HEK293 (cell line): Measurements from ENCODE around the gene KRTAP5-4.

Source experiments
- CTCF ChIA-PET: fragments of 350-600 bp; formaldehyde crosslinking; extraction: SDS; loops from one replicate; lab custom pipeline; 2021; ENCODE audit warnings: antibody characterized with exemption; lab: Yijun Ruan, JAX
- POLR2A ChIA-PET: fragments of 300-600 bp; formaldehyde crosslinking; extraction: SDS; loops from one replicate; lab custom pipeline; 2020; ENCODE audit warnings: antibody characterized with exemption, inconsistent platforms; lab: Yijun Ruan, JAX
- H3K27ac ChIP-seq: fragments of 200-500 bp; sonication (Bioruptor generic); 2 replicates; pipeline ENCODE4 v1.5.1; 2014; ENCODE audit warnings: low read depth, low read length, control low read depth, inconsistent platforms; ENCODE audit errors: extremely low read depth
- H3K36me3 ChIP-seq, 2 experiments: fragments of 200-500 bp in 1 of 2; sonication (Bioruptor generic) in 1 of 2; 1 replicate in 1 of 2; 2 replicates in 1 of 2; pipeline ENCODE4 v1.5.1; 2014 to 2017; ENCODE audit warnings: inconsistent platforms in 2 of 2, low read length in 2 of 2; ENCODE audit not compliant: control insufficient read depth in 2 of 2, insufficient read depth in 1 of 2
- H3K4me1 ChIP-seq: fragments of 200-500 bp; sonication (Bioruptor generic); 2 replicates; pipeline ENCODE4 v1.5.1; 2014; ENCODE audit warnings: mild to moderate bottlenecking, low read length, inconsistent platforms; ENCODE audit not compliant: control insufficient read depth, insufficient read depth
- H3K4me3 ChIP-seq: 2 replicates; pipeline ENCODE4 v1.5.1; 2011; ENCODE audit warnings: low read depth, mild to moderate bottlenecking, control low read depth, low read length, moderate library complexity
- H3K9me3 ChIP-seq: fragments of 200-500 bp; sonication (Bioruptor generic); 2 replicates; pipeline ENCODE4 v1.5.1; 2014; ENCODE audit warnings: low read depth, low read length, inconsistent platforms; ENCODE audit not compliant: control insufficient read depth, insufficient read depth
- GFI1B ChIP-seq: fragments of 450-650 bp; formaldehyde crosslinking; IDR thresholded peaks from 2 replicates; pipeline ENCODE4 v1.5.1; 2016; ENCODE audit warnings: missing biosample characterization, missing genetic modification characterization
- HOXD13 ChIP-seq: sonication (generic); formaldehyde crosslinking; IDR thresholded peaks from 2 replicates; pipeline ENCODE4 v1.8.0; 2022; ENCODE audit warnings: missing genetic modification reagents, borderline replicate concordance
- KLF9 ChIP-seq: fragments of 450-650 bp; formaldehyde crosslinking; IDR thresholded peaks from 2 replicates; pipeline ENCODE4 v1.5.1; 2016; ENCODE audit warnings: missing biosample characterization, missing genetic modification characterization, low read depth
- OVOL3 ChIP-seq: fragments of 450-650 bp; formaldehyde crosslinking; IDR thresholded peaks from 2 replicates; pipeline ENCODE4 v1.5.1; 2016; ENCODE audit warnings: missing biosample characterization, missing genetic modification characterization
- ZBTB20 ChIP-seq: fragments of 450-650 bp; formaldehyde crosslinking; IDR thresholded peaks from 2 replicates; pipeline ENCODE4 v1.5.1; 2016; ENCODE audit warnings: missing biosample characterization, missing genetic modification characterization
- ZBTB21 ChIP-seq: fragments of 450-650 bp; formaldehyde crosslinking; IDR thresholded peaks from 2 replicates; pipeline ENCODE4 v1.5.1; 2017; ENCODE audit warnings: missing biosample characterization, missing genetic modification characterization
- ZFP41 ChIP-seq: fragments of 450-650 bp; formaldehyde crosslinking; IDR thresholded peaks from 2 replicates; pipeline ENCODE4 v1.5.1; 2016; ENCODE audit warnings: missing biosample characterization, missing genetic modification characterization, borderline replicate concordance
- ZIC2 ChIP-seq: fragments of 450-650 bp; formaldehyde crosslinking; IDR thresholded peaks from 2 replicates; pipeline ENCODE4 v1.5.1; 2016; ENCODE audit warnings: missing biosample characterization, missing genetic modification characterization
- ZNF155 ChIP-seq: fragments of 450-650 bp; formaldehyde crosslinking; IDR thresholded peaks from 2 replicates; pipeline ENCODE4 v1.5.1; 2016; ENCODE audit warnings: missing biosample characterization, missing genetic modification characterization
- ZNF280C ChIP-seq: fragments of 450-650 bp; formaldehyde crosslinking; IDR thresholded peaks from 2 replicates; pipeline ENCODE4 v1.5.1; 2016; ENCODE audit warnings: missing biosample characterization, missing genetic modification characterization
- ZNF335 ChIP-seq: fragments of 450-650 bp; formaldehyde crosslinking; conservative IDR thresholded peaks from 2 replicates; pipeline ENCODE4 v1.5.1; 2016; ENCODE audit warnings: missing biosample characterization, missing genetic modification characterization
- ZNF391 ChIP-seq: fragments of 450-650 bp; formaldehyde crosslinking; IDR thresholded peaks from 2 replicates; pipeline ENCODE4 v1.5.1; 2016; ENCODE audit warnings: low read depth, missing biosample characterization, missing genetic modification characterization, borderline replicate concordance
- ZNF473 ChIP-seq: fragments of 450-650 bp; formaldehyde crosslinking; IDR thresholded peaks from 2 replicates; pipeline ENCODE4 v1.5.1; 2017; ENCODE audit warnings: missing biosample characterization, missing genetic modification characterization
- ZNF654 ChIP-seq: fragments of 450-650 bp; formaldehyde crosslinking; IDR thresholded peaks from 2 replicates; pipeline ENCODE4 v1.5.1; 2016; ENCODE audit warnings: low read depth, missing biosample characterization, missing genetic modification characterization
- ZNF658 ChIP-seq: fragments of 450-650 bp; formaldehyde crosslinking; IDR thresholded peaks from 2 replicates; pipeline ENCODE4; 2016; ENCODE audit warnings: missing biosample characterization, missing genetic modification characterization
- ZNF692 ChIP-seq: fragments of 450-650 bp; formaldehyde crosslinking; IDR thresholded peaks from 2 replicates; pipeline ENCODE4 v1.5.1; 2016; ENCODE audit warnings: missing biosample characterization, missing genetic modification characterization
- TF ChIP-seq, protein P1 (sequence below): fragments of 450-650 bp; formaldehyde crosslinking; IDR thresholded peaks from 2 replicates; pipeline ENCODE4 v1.5.1; 2016; ENCODE audit warnings: missing biosample characterization, missing genetic modification characterization
- TF ChIP-seq, protein P2 (sequence below): fragments of 450-650 bp; formaldehyde crosslinking; IDR thresholded peaks from 2 replicates; pipeline ENCODE4 v1.5.1; 2016; ENCODE audit warnings: missing biosample characterization, missing genetic modification characterization, low read depth

KRTAP5-4 gene

GRCh38 chr11:1592628-1593027, 29.3 kb downstream of the KRTAP5-4 start:
- H3K9me3 ChIP-seq: no peaks in the 10 kb centered on the region
- H3K27ac ChIP-seq: no peak overlapping the region
- no peaks in the 10 kb centered on the region for H3K4me1 ChIP-seq
- TF ChIP-seq ZNF473 (tag by site-specific recombination) (no peak), ZNF654 (tag by site-specific recombination) (no peak), OVOL3 (tag by site-specific recombination) (no peak), ZIC2 (no peak), ZNF658 (no peak), KLF9 (tag by site-specific recombination) (no peak), ZNF280C (tag by site-specific recombination) (no peak), ZNF335 (tag by site-specific recombination) (no peak), ZNF391 (tag by site-specific recombination) (no peak), ZNF155 (no peak), ZBTB20 (tag by site-specific recombination) (no peak), HOXD13 (CRISPR knock-in tag) (no peak), ZBTB21 (tag by site-specific recombination) (no peak)
- TF ChIP-seq, protein P1, sequence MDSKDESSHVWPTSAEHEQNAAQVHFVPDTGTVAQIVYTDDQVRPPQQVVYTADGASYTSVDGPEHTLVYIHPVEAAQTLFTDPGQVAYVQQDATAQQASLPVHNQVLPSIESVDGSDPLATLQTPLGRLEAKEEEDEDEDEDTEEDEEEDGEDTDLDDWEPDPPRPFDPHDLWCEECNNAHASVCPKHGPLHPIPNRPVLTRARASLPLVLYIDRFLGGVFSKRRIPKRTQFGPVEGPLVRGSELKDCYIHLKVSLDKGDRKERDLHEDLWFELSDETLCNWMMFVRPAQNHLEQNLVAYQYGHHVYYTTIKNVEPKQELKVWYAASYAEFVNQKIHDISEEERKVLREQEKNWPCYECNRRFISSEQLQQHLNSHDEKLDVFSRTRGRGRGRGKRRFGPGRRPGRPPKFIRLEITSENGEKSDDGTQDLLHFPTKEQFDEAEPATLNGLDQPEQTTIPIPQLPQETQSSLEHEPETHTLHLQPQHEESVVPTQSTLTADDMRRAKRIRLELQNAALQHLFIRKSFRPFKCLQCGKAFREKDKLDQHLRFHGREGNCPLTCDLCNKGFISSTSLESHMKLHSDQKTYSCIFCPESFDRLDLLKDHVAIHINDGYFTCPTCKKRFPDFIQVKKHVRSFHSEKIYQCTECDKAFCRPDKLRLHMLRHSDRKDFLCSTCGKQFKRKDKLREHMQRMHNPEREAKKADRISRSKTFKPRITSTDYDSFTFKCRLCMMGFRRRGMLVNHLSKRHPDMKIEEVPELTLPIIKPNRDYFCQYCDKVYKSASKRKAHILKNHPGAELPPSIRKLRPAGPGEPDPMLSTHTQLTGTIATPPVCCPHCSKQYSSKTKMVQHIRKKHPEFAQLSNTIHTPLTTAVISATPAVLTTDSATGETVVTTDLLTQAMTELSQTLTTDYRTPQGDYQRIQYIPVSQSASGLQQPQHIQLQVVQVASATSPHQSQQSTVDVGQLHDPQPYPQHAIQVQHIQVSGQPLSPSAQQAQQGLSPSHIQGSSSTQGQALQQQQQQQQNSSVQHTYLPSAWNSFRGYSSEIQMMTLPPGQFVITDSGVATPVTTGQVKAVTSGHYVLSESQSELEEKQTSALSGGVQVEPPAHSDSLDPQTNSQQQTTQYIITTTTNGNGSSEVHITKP (tag by site-specific recombination): no peak
- TF ChIP-seq, protein P2, sequence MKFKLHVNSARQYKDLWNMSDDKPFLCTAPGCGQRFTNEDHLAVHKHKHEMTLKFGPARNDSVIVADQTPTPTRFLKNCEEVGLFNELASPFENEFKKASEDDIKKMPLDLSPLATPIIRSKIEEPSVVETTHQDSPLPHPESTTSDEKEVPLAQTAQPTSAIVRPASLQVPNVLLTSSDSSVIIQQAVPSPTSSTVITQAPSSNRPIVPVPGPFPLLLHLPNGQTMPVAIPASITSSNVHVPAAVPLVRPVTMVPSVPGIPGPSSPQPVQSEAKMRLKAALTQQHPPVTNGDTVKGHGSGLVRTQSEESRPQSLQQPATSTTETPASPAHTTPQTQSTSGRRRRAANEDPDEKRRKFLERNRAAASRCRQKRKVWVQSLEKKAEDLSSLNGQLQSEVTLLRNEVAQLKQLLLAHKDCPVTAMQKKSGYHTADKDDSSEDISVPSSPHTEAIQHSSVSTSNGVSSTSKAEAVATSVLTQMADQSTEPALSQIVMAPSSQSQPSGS (tag by site-specific recombination): no peak
- CTCF ChIA-PET: interaction anchor here (0.7 to 3.5 kb wide), 6 partner anchors 18 to 421 kb away, joined by 3 to 20 read pairs (median 4); no protein-coding TSS in a partner anchor
- POLR2A ChIA-PET: no interaction called here
- no peak overlapping the region for H3K4me3 ChIP-seq
- H3K36me3 ChIP-seq: no peaks in the 10 kb centered on the region

GRCh38 chr11:1589996-1590395, 31.9 kb downstream of the KRTAP5-4 start:
- no peak overlapping the region for H3K4me3 ChIP-seq
- H3K36me3 ChIP-seq: no peaks in the 10 kb centered on the region
- no peaks in the 10 kb centered on the region for H3K4me1 ChIP-seq
- no peaks in the 10 kb centered on the region for H3K9me3 ChIP-seq
- ChIA-PET POLR2A (no interaction called here), CTCF (interaction anchor here (0.7 to 1.8 kb wide), 2 partner anchors 16 to 43 kb away, joined by 3 to 5 read pairs; no protein-coding TSS in a partner anchor)
- no peak overlapping the region for H3K27ac ChIP-seq
- TF ChIP-seq ZNF692 (no peak), GFI1B (tag by site-specific recombination) (no peak), ZFP41 (tag by site-specific recombination) (no peak)
